Adrenal gland (tissue), 12 donors: ENCODE measurements around the gene ABCG2. TPM values are rescaled to one million over a fixed set of nuclear protein-coding genes. Genes with fewer than 3 reads are reported as not detected.

Experiments
- DNase-seq, 7 donors: peaks; one replicate each; pipeline ENCODE4 v3.0.0-alpha.2; 2019 to 2020
- H3K27ac ChIP-seq, 5 donors: fragments of 200-600 bp; sonication (generic) in 4 of 5; 1 replicate in 3 of 5; 2 replicates in 2 of 5; pipeline versions ENCODE4 v1.5.1 to v1.8.0; 2016 to 2020; ENCODE audit warnings: mild to moderate bottlenecking in 1 of 5
- H3K27me3 ChIP-seq: fragments of 200-600 bp; 2 replicates; pipeline ENCODE4 v1.8.0; 2021
- H3K36me3 ChIP-seq, 2 donors: fragments of 200-600 bp; replicated peaks in 1 of 2; 1 replicate in 1 of 2; 2 replicates in 1 of 2; pipeline versions ENCODE4 v1.5.1 to v1.8.0; 2018 to 2022
- H3K4me1 ChIP-seq, 2 donors: fragments of 200-600 bp; replicated peaks in 1 of 2; 1 replicate in 1 of 2; 2 replicates in 1 of 2; pipeline versions ENCODE4 v1.5.1 to v1.8.0; 2018 to 2021
- H3K4me3 ChIP-seq, 4 donors: fragments of 200-600 bp; sonication (generic) in 3 of 4; one replicate each; pipeline ENCODE4 v1.5.1; 2016 to 2018
- H3K9me3 ChIP-seq, 3 donors: fragments of 200-600 bp; sonication (generic) in 1 of 3; replicated peaks in 1 of 3; 1 replicate in 2 of 3; 2 replicates in 1 of 3; pipeline versions ENCODE4 v1.5.1 to v1.8.0; 2016 to 2021
- CTCF ChIP-seq, 6 experiments: fragments of 450-650 bp in 4 of 6; fragments of 200-600 bp in 2 of 6; sonication (generic) in 1 of 6; IDR thresholded peaks; 1 replicate in 5 of 6; 2 replicates in 1 of 6; pipeline versions ENCODE4 v1.5.1 to v1.8.0; 2016 to 2021; ENCODE audit warnings: antibody characterized with exemption in 6 of 6, mild to moderate bottlenecking in 2 of 6, moderate library complexity in 1 of 6
- POLR2A ChIP-seq, 2 donors: fragments of 450-650 bp; IDR thresholded peaks; one replicate each; pipeline ENCODE4 v1.6.1; 2017; ENCODE audit warnings: antibody characterized with exemption in 2 of 2, mild to moderate bottlenecking in 2 of 2, moderate library complexity in 1 of 2
- WGBS, 4 donors: extraction: QIAGEN DNeasy Blood & Tissue Kit in 2 of 4; methylation state at CpG; one replicate each; pipeline versions ENCODE4 v1.1.5 to v1.1.7; 2013 to 2017; 5-methylcytosine and 5-hydroxymethylcytosine counted together
- intact Hi-C, 2 donors: fragments of 100-400 bp; cut with DNase I; formaldehyde crosslinking; loops; one replicate each; pipeline versions ENCODE4 v1.14.1 to v1.15.0; 2022 to 2023
- polyA plus RNA-seq, 3 donors: library from polyadenylated mRNA; stranded (reverse); fragments of 200-250 nt in 2 of 3; fragments of 350-450 nt in 1 of 3; fragmentation: Illumina TruSeq in 1 of 3; extraction: RNeasy Lipid Tissue Mini Kit (QIAGEN cat#74804) in 1 of 3; gene quantifications; one replicate each; pipeline ENCODE4 v1.2.3, GENCODE V29; 2013 to 2014
- total RNA-seq, 9 donors: library from RNA; depleted of rRNA in 4 of 9; stranded (reverse); fragments of >200 nt in 4 of 9; fragments of 120-200 nt in 1 of 9; fragmentation: NEBNext Ultra II Directional in 1 of 9; extraction: Animal tissue kit (Norgen Biotek cat#: 25700) in 1 of 9; gene quantifications; one replicate each; pipeline versions ENCODE4 v1.1.0 to v1.2.4, GENCODE V29; 2013 to 2023
- donor health status: healthy with polysubstance abuse.
- donor health status: Bipolar disorder and iron deficiency.
- donor health status: DM: yes; HTN: yes; CAD: no.
- donor health status: DM: no; HTN: no; CAD: no.
- donor health status: DM: no; HTN: no; CAD: no.
- donor health status: DM: yes; HTN: yes; CAD: no.

The ABCG2 gene
- total and polyA plus RNA-seq, 12 donors = 2.0 to 22.0 (median 6.4) TPM

- H3K4me3 ChIP-seq = no peak overlapping the region
- H3K36me3 ChIP-seq = peaks cover 0 to 33% of the 10 kb centered on the region in 2 donors
- TF ChIP-seq CTCF (IDR thresholded peaks at IDR 0.05) = no peak
- no peak for TF ChIP-seq POLR2A (IDR thresholded peaks at IDR 0.05)
- intact Hi-C loops = no loop called here
- WGBS, 4 donors = 84 to 96% (median 86%) methylated on average over 6 of the region's 6 CpGs
- H3K9me3 ChIP-seq = peaks cover 0 to 4% (median 0%) of the 10 kb centered on the region in 3 donors
- H3K27ac ChIP-seq = no peak overlapping the region
- no peak for DNase-seq
- no peaks in the 10 kb centered on the region for H3K27me3 ChIP-seq
- H3K4me1 ChIP-seq = peaks cover 8 to 11% of the 10 kb centered on the region in 2 donors
These were observed 94.0 kb downstream of the ABCG2 start for GRCh38 chr4:88064410-88064809.

GRCh38 chr4:88063634-88064296, 94.7 kb downstream of the ABCG2 start:
- no peaks in the 10 kb centered on the region for H3K27me3 ChIP-seq
- H3K4me3 ChIP-seq = no peak overlapping the region
- intact Hi-C loops = no loop called here
- H3K4me1 ChIP-seq = peaks cover 8 to 11% of the 10 kb centered on the region in 2 donors
- no peak for DNase-seq
- no peak overlapping the region for H3K27ac ChIP-seq
- peaks cover 0 to 33% of the 10 kb centered on the region in 2 donors for H3K36me3 ChIP-seq
- WGBS, 4 donors = 87 to 94% (median 89%) methylated on average over 5 of the region's 5 CpGs
- TF ChIP-seq CTCF (IDR thresholded peaks at IDR 0.05) = no peak
- no peak for TF ChIP-seq POLR2A (IDR thresholded peaks at IDR 0.05)
- H3K9me3 ChIP-seq = peaks cover 0 to under 1% (median 0%) of the 10 kb centered on the region in 3 donors

GRCh38 chr4:88062843-88063242, 95.6 kb downstream of the ABCG2 start:
- peaks cover 0 to 29% of the 10 kb centered on the region in 2 donors for H3K36me3 ChIP-seq
- H3K27ac ChIP-seq = no peak overlapping the region
- intact Hi-C loops = no loop called here
- no peak overlapping the region for H3K4me3 ChIP-seq
- H3K4me1 ChIP-seq = peaks cover 8 to 11% of the 10 kb centered on the region in 2 donors
- TF ChIP-seq CTCF (IDR thresholded peaks at IDR 0.05) (no peak), POLR2A (IDR thresholded peaks at IDR 0.05) (no peak)
- no peaks in the 10 kb centered on the region for H3K27me3 ChIP-seq
- 89 to 97% (median 92%) methylated on average over 1 of the region's 1 CpG for WGBS, 4 donors
- no peaks in the 10 kb centered on the region for H3K9me3 ChIP-seq
- DNase-seq = no peak

- H3K9me3 ChIP-seq = no peaks in the 10 kb centered on the region
- H3K4me3 ChIP-seq = no peak overlapping the region
- peaks cover 8 to 11% of the 10 kb centered on the region in 2 donors for H3K4me1 ChIP-seq
- DNase-seq = no peak
- H3K27ac ChIP-seq = no peak overlapping the region
- intact Hi-C loops = no loop called here
- TF ChIP-seq CTCF (IDR thresholded peaks at IDR 0.05) (no peak), POLR2A (IDR thresholded peaks at IDR 0.05) (no peak)
- peaks cover 0 to 29% of the 10 kb centered on the region in 2 donors for H3K36me3 ChIP-seq
- WGBS, 4 donors = 17 to 28% (median 21%) methylated on average over 1 of the region's 1 CpG
- no peaks in the 10 kb centered on the region for H3K27me3 ChIP-seq
These were observed 96.1 kb downstream of the ABCG2 start for GRCh38 chr4:88062311-88062710.
